Nephron (organoid): ENCODE results near the gene PLCL2.
"Not testable (repeated sequence)": the region's sequence is repeated elsewhere in the genome, so short reads cannot be mapped to it uniquely, and the experiment has no call there.

Experiments used
- H3K27ac Mint-ChIP-seq, 3 experiments: 2 replicates each; pipeline ENCODE4 v1.8.0; 2020; ENCODE audit warnings: mixed read lengths in 3 of 3, mild to moderate bottlenecking in 2 of 3, moderate library complexity in 1 of 3
- H3K27me3 Mint-ChIP-seq: 2 replicates; pipeline ENCODE4 v1.8.0; 2021; ENCODE audit warnings: low read depth, mild to moderate bottlenecking, moderate library complexity, mixed read lengths
- H3K36me3 Mint-ChIP-seq: 2 replicates; pipeline ENCODE4 v1.8.0; 2020; ENCODE audit warnings: low read depth, mixed read lengths
- H3K4me1 Mint-ChIP-seq: 2 replicates; pipeline ENCODE4 v1.8.0; 2020; ENCODE audit warnings: mixed read lengths
- H3K4me3 Mint-ChIP-seq, 3 experiments: 2 replicates each; pipeline ENCODE4 v1.8.0; 2020; ENCODE audit warnings: mild to moderate bottlenecking in 3 of 3, mixed read lengths in 3 of 3, moderate library complexity in 2 of 3
- H3K9me3 Mint-ChIP-seq: 2 replicates; pipeline ENCODE4 v1.8.0; 2020; ENCODE audit warnings: mixed read lengths
- TF ChIP-seq, protein P1 (sequence below), 3 experiments: fragments of 200-600 bp; sonication (generic); IDR thresholded peaks; one replicate each; pipeline ENCODE4 v1.5.0; 2021; ENCODE audit warnings: antibody characterized with exemption in 3 of 3; ENCODE audit not compliant: unreplicated experiment in 3 of 3

Gene PLCL2

GRCh38 chr3:16945330-16945729 is 60.6 kb downstream of the PLCL2 start:
- H3K27ac Mint-ChIP-seq = no peak overlapping the region

DNA sequence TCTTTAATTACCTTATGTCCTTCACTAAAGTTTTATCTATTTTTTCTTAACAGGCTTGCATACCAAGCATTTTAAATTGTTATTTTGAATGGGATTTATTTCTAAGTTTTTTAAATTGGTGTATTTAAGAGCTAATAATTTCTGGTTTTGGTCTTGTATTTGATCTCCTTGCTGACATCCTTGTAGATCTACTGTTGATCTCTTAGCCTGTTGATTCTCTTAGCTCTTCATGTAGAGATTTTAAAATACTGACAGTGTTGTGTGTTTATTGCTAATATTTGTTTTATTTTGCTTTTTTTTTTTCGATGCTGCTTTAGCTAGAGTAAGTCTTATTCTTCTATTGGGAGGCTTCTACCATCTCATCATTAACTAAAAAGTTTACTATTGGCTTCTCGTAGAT is 65.5 kb downstream of the PLCL2 start:
- Mint-ChIP-seq H3K4me3 (no peak overlapping the region), H3K27ac (no peak overlapping the region), H3K4me1 (no peaks in the 10 kb centered on the region), H3K36me3 (no peaks in the 10 kb centered on the region), H3K9me3 (no peaks in the 10 kb centered on the region), H3K27me3 (no peaks in the 10 kb centered on the region)
- TF ChIP-seq, protein P1, sequence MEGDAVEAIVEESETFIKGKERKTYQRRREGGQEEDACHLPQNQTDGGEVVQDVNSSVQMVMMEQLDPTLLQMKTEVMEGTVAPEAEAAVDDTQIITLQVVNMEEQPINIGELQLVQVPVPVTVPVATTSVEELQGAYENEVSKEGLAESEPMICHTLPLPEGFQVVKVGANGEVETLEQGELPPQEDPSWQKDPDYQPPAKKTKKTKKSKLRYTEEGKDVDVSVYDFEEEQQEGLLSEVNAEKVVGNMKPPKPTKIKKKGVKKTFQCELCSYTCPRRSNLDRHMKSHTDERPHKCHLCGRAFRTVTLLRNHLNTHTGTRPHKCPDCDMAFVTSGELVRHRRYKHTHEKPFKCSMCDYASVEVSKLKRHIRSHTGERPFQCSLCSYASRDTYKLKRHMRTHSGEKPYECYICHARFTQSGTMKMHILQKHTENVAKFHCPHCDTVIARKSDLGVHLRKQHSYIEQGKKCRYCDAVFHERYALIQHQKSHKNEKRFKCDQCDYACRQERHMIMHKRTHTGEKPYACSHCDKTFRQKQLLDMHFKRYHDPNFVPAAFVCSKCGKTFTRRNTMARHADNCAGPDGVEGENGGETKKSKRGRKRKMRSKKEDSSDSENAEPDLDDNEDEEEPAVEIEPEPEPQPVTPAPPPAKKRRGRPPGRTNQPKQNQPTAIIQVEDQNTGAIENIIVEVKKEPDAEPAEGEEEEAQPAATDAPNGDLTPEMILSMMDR (IDR thresholded peaks at IDR 0.05; ENCODE audit: unreplicated experiment in 3 of 3) = no peak

More at GRCh38 chr3:16945330-16945729, 60.6 kb downstream of the PLCL2 start:
- Mint-ChIP-seq H3K4me3 (no peak overlapping the region), H3K9me3 (no peaks in the 10 kb centered on the region), H3K36me3 (no peaks in the 10 kb centered on the region), H3K4me1 (peaks cover 9% of the 10 kb centered on the region), H3K27me3 (no peaks in the 10 kb centered on the region)
- TF ChIP-seq, protein P1 (IDR thresholded peaks at IDR 0.05; ENCODE audit: unreplicated experiment in 3 of 3) = no peak

DNA sequence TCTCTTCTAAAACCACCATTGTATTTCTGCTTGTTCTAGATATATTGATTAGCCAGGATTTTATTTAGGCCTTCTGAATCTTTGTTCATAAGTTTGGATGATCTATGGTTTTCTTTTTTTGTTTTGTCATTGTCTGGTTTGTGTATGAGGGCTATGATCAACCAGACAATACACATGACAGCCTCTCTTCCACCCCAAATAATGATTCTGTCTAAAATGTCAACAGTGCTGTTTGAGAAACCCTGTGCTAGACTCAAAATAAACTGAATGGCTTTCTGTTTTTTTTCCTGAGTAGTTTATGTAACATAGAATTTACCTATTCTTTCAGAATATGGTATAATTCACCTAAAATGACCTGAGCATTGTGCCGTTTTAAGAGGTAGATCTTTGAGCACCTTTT is 66.1 kb downstream of the PLCL2 start:
- Mint-ChIP-seq H3K4me3 (no peak overlapping the region), H3K9me3 (no peaks in the 10 kb centered on the region), H3K4me1 (no peaks in the 10 kb centered on the region), H3K27me3 (no peaks in the 10 kb centered on the region), H3K27ac (no peak overlapping the region), H3K36me3 (no peaks in the 10 kb centered on the region)
- TF ChIP-seq, protein P1 (IDR thresholded peaks at IDR 0.05; ENCODE audit: unreplicated experiment in 3 of 3) = no peak

DNA sequence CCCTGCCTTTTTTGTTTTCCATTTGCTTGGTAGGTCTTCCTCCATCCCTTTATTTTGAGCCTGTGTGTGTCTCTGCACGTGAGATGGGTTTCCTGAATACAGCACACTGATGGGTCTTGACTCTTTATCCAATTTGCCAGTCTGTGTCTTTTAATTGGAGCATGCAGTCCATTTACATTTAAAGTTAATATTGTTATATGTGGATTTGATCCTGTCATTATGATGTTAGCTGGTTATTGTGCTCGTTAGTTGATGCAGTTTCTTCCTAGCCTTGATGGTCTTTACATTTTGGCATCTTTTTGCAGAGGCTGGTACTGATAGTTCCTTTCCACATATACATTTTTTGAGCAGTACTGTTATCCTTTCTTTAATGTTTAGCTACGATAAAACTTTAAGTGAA is 73.1 kb downstream of the PLCL2 start:
- not testable (repeated sequence) for H3K9me3 Mint-ChIP-seq, H3K36me3 Mint-ChIP-seq, H3K4me1 Mint-ChIP-seq, H3K27me3 Mint-ChIP-seq, H3K27ac Mint-ChIP-seq, H3K4me3 Mint-ChIP-seq

DNA sequence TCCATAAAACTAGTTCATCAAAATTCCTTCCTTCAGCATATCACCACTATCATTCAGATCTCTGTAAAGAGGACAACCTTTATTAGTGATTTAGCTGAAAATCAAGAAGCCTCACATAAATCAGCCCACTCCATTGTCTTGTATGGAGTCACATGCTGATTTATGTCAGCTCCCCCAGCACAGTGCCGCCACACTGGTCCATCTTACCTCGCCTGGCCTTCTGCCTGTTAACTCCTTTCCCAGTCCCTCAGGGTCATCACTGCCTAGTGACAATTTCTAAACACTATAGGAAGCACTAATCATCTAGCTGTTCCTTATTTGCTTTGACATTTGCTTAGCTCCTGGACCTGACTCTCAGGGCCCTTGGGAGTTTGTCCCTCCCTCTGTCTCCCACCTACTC is 75.4 kb downstream of the PLCL2 start:
- no peak overlapping the region for H3K4me3 Mint-ChIP-seq
- H3K9me3 Mint-ChIP-seq = peaks cover 9% of the 10 kb centered on the region
- no peaks in the 10 kb centered on the region for H3K36me3 Mint-ChIP-seq
- H3K27ac Mint-ChIP-seq = no peak overlapping the region
- no peaks in the 10 kb centered on the region for H3K27me3 Mint-ChIP-seq
- H3K4me1 Mint-ChIP-seq = no peaks in the 10 kb centered on the region
- TF ChIP-seq, protein P1 (IDR thresholded peaks at IDR 0.05; ENCODE audit: unreplicated experiment in 3 of 3) = no peak

DNA sequence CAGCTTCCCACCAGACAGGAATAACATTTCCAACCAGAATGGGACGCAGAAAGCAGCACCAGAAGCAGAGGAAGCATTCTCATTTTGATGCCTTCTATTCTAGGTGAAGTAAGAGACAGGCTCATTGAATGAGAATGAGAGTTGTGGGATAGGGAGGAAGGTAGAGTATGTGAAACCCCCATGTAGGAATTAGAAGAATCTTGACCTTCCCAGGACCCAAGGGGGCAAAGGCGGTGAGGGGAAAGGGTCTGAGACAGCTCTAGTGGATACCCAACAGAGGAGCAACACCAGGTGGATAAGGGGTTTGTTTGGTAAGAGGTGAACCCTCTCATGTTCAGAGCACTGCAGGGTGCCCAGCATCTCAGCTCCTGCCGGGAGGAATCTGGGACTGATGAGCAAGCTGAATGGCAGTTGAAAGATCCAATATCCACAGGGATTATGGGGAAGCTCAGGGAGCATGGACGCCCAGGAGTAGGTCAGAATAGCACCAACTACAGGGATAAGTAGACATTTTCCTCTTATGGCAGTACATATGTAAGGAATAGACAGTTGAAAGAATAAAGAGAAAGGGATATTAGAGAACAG is 77.0 kb downstream of the PLCL2 start:
- Mint-ChIP-seq H3K27ac (no peak overlapping the region), H3K4me3 (no peak overlapping the region), H3K27me3 (no peaks in the 10 kb centered on the region), H3K4me1 (no peaks in the 10 kb centered on the region), H3K9me3 (peaks cover 8% of the 10 kb centered on the region), H3K36me3 (no peaks in the 10 kb centered on the region)
- TF ChIP-seq, protein P1 (IDR thresholded peaks at IDR 0.05; ENCODE audit: unreplicated experiment in 3 of 3) = no peak
